Measurements from ENCODE around the gene DYNLT1. TPM values are rescaled to one million over a fixed set of nuclear protein-coding genes. Genes with fewer than 3 reads are reported as not detected.
A peak's percentile ranks its signal among the peaks of the same experiment; 100 is the strongest.

The DYNLT1 gene
- total and polyA plus RNA-seq, 2 of the 13 experiments (the other 11 are each of a cell fraction or from before 2014, with no cell fraction given): 108 to 171 TPM

- Histone ChIP-seq H3K27me3 (ENCODE audit: control insufficient read depth in 1 of 2, insufficient read depth in 2 of 2, low read length in 2 of 2) (peaks cover 0 to 11% of the 10 kb centered on the region in 2 experiments; a peak in 1 of 5 replicates), H3K36me3 (replicated peaks in 1 of 2; ENCODE audit: control insufficient read depth in 1 of 2, insufficient read depth in 2 of 2, low read length in 2 of 2) (peaks cover 0 to 5% of the 10 kb centered on the region in 2 experiments; a peak in 1 of 5 replicates), H3K27ac (ENCODE audit: extremely low read length, insufficient read depth, low read length) (no peak overlapping the region), H3K4me3 (replicated peaks in 1 of 3; ENCODE audit: insufficient read depth in 1 of 3, low read depth in 2 of 3, low read length in 3 of 3) (no peak overlapping the region), H3K9ac (ENCODE audit: insufficient read depth, low read depth, low read length) (no peak overlapping the region), H3K4me1 (ENCODE audit: insufficient read depth, low read length) (peaks cover 49% of the 10 kb centered on the region), H4K20me1 (ENCODE audit: insufficient read depth, low read length) (no peaks in the 10 kb centered on the region; the same call in 1 of the 2 replicates), H3K79me2 (ENCODE audit: insufficient read depth, low read length) (peaks cover 20% of the 10 kb centered on the region), H3K9me3 (ENCODE audit: low read length) (no peaks in the 10 kb centered on the region), H3K4me2 (ENCODE audit: low read depth, low read length) (0 out of 2 replicates have a peak overlapping the region, but pooled peaks have one; percentile 91), H2AFZ (ENCODE audit: low read length) (no peak overlapping the region)
- WGBS (ENCODE audit: low lambda C conversion rate): 90% methylated on average over 7 of the region's 8 CpGs
- BruUV-seq (replicated peaks): no TSS peak
- TF ChIP-seq POLR2A (IDR thresholded peaks at IDR 0.05; ENCODE audit: insufficient read depth in 1 of 2, low read depth in 2 of 2, low read length in 2 of 2): 0 out of 4 replicates have a peak, but pooled peaks of 1 of the 2 experiments have one; percentile 24
- peak; percentile 56; the same call in 1 of the 2 replicates for TF ChIP-seq PPARG (CRISPR knock-in tag; conservative IDR thresholded peaks at IDR 0.05)
- TF ChIP-seq ZUFSP (CRISPR knock-in tag; IDR thresholded peaks at IDR 0.05; ENCODE audit: borderline replicate concordance): no peak
- CTCF ChIA-PET (ENCODE audit: low intra/inter-chr PET ratio, low total read pairs): no interaction called here
- ATAC-seq (no peak), FAIRE-seq (no peak), DNase-seq (ENCODE audit: low spot score) (no peak)
- POLR2A ChIA-PET: no interaction called here
- intact Hi-C loops (cut with micrococcal nuclease; ENCODE audit: unreplicated experiment): loop anchor here (10.0 kb wide), 1 partner anchor 1123 kb away; the partner anchor contains the start of gene ACAT2
- in situ Hi-C loops (cut with HindIII; ENCODE audit: extremely low pct_ligation_motif_present, low pct_unique_long_range_greater_than_20kb): no loop called here
Measured at GRCh38 chr6:158642097-158642601, 2.4 kb downstream of the DYNLT1 start.

DNA sequence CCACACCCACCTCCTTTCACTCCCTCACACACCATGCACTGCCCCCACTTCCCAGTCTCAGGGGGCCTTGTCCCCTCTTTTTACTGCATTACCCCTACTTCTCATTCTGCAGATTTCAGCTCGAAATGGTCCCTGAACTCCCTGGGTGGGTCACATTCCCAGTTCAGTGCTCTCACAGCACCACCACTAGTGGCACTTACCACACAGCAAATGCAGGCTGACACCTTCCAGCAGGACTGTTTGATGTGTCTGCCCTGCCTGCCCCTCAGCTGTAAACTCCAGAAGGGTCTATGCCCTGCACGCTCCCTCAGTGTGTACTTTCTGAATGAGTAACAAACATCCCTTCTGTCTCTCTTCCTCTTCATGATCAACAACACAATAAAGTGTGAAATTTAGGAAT is 4.0 kb downstream of the DYNLT1 start:
- in situ Hi-C loops (cut with HindIII; ENCODE audit: extremely low pct_ligation_motif_present, low pct_unique_long_range_greater_than_20kb) (no loop called here), intact Hi-C loops (cut with micrococcal nuclease; ENCODE audit: unreplicated experiment) (loop anchor here (10.0 kb wide), 1 partner anchor 1124 kb away; the partner anchor contains the start of gene ACAT2)
- Histone ChIP-seq H3K36me3 (replicated peaks in 1 of 2; ENCODE audit: control insufficient read depth in 1 of 2, insufficient read depth in 2 of 2, low read length in 2 of 2) (peaks cover 0 to 15% of the 10 kb centered on the region in 2 experiments; a peak in 3 of 5 replicates), H3K4me2 (ENCODE audit: low read depth, low read length) (no peak overlapping the region), H3K4me1 (ENCODE audit: insufficient read depth, low read length) (peaks cover 44% of the 10 kb centered on the region), H2AFZ (ENCODE audit: low read length) (no peak overlapping the region), H3K27ac (ENCODE audit: extremely low read length, insufficient read depth, low read length) (no peak overlapping the region), H3K79me2 (ENCODE audit: insufficient read depth, low read length) (peaks cover 20% of the 10 kb centered on the region), H3K9me3 (ENCODE audit: low read length) (no peaks in the 10 kb centered on the region), H4K20me1 (ENCODE audit: insufficient read depth, low read length) (no peaks in the 10 kb centered on the region; the same call in 1 of the 2 replicates), H3K27me3 (ENCODE audit: control insufficient read depth in 1 of 2, insufficient read depth in 2 of 2, low read length in 2 of 2) (0 out of 5 replicates have a peak, but pooled peaks cover 0 to under 1% of the 10 kb centered on the region in 2 experiments), H3K9ac (ENCODE audit: insufficient read depth, low read depth, low read length) (no peak overlapping the region), H3K4me3 (replicated peaks in 1 of 3; ENCODE audit: insufficient read depth in 1 of 3, low read depth in 2 of 3, low read length in 3 of 3) (no peak overlapping the region)
- CTCF ChIA-PET (ENCODE audit: low intra/inter-chr PET ratio, low total read pairs): no interaction called here
- DNase-seq (ENCODE audit: low spot score) (no peak), FAIRE-seq (no peak), ATAC-seq (peak; percentile 6; the same call in 1 of the 3 replicates)
- BruUV-seq (replicated peaks): no TSS peak
- WGBS (ENCODE audit: low lambda C conversion rate): 87% methylated on average over 2 of the region's 2 CpGs
- POLR2A ChIA-PET: no interaction called here
- no peak for TF ChIP-seq FOXP1 (IDR thresholded peaks at IDR 0.05)
- TF ChIP-seq FOXP1 (CRISPR knock-in tag; IDR thresholded peaks at IDR 0.05): 0 out of 2 replicates have a peak, but pooled peaks have one; percentile 19
- TF ChIP-seq TEAD3 (CRISPR knock-in tag; optimal IDR thresholded peaks at IDR 0.05; ENCODE audit: borderline replicate concordance): peak; percentile 25
- peak; percentile 97 for TF ChIP-seq RBAK (CRISPR knock-in tag; IDR thresholded peaks at IDR 0.05)
- TF ChIP-seq ZNF713 (CRISPR knock-in tag; IDR thresholded peaks at IDR 0.05): no peak
- TF ChIP-seq, protein P1, sequence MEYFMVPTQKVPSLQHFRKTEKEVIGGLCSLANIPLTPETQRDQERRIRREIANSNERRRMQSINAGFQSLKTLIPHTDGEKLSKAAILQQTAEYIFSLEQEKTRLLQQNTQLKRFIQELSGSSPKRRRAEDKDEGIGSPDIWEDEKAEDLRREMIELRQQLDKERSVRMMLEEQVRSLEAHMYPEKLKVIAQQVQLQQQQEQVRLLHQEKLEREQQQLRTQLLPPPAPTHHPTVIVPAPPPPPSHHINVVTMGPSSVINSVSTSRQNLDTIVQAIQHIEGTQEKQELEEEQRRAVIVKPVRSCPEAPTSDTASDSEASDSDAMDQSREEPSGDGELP (IDR thresholded peaks at IDR 0.05; ENCODE audit: borderline replicate concordance, low read depth): peak; percentile 17; the same call in 1 of the 2 replicates
- TF ChIP-seq RBM22 (optimal IDR thresholded peaks at IDR 0.05; ENCODE audit: low read length): peak; percentile 47
- 0 out of 2 replicates have a peak, but pooled peaks have one; percentile 30 for TF ChIP-seq RARA (CRISPR knock-in tag; IDR thresholded peaks at IDR 0.05)
- no peak for TF ChIP-seq SUZ12 (IDR thresholded peaks at IDR 0.05; ENCODE audit: low read depth, low read length)
- TF ChIP-seq PCBP2 (optimal IDR thresholded peaks at IDR 0.05; ENCODE audit: low read depth, low read length, poor library complexity, severe bottlenecking): no peak
- TF ChIP-seq SAP130 (CRISPR knock-in tag; IDR thresholded peaks at IDR 0.05; ENCODE audit: low read depth): peak; percentile 51
- TF ChIP-seq FOXO1 (CRISPR knock-in tag; IDR thresholded peaks at IDR 0.05): peak; percentile 26; the same call in 1 of the 2 replicates
- no peak for TF ChIP-seq SAFB2 (CRISPR knock-in tag; IDR thresholded peaks at IDR 0.05; ENCODE audit: borderline replicate concordance, low read depth)
- TF ChIP-seq RXRA (CRISPR knock-in tag; IDR thresholded peaks at IDR 0.05): 0 out of 2 replicates have a peak, but pooled peaks have one; percentile 15
- TF ChIP-seq ELF3 (CRISPR knock-in tag; IDR thresholded peaks at IDR 0.05): no peak
